Prostate gland (tissue), 2 donors: ENCODE data around the gene GNAT3. TPM values are rescaled to one million over a fixed set of nuclear protein-coding genes. Genes with fewer than 3 reads are reported as not detected.

Source experiments
- DNase-seq: peaks from one replicate; pipeline ENCODE4 v3.0.0-alpha.2; 2019; ENCODE audit warnings: low spot score
- H3K27ac ChIP-seq, 2 donors: fragments of 200-600 bp; sonication (generic); 2 replicates each; pipeline ENCODE4 v1.5.1; 2017 to 2019
- H3K27me3 ChIP-seq: fragments of 200-600 bp; sonication (generic); replicated peaks from 2 replicates; pipeline ENCODE4 v1.5.1; 2019; ENCODE audit not compliant: insufficient read depth
- H3K36me3 ChIP-seq, 2 donors: fragments of 200-600 bp; sonication (generic); 1 replicate in 1 of 2; 2 replicates in 1 of 2; pipeline versions ENCODE4 v1.5.1 to v1.8.1; 2017 to 2019
- H3K4me1 ChIP-seq: fragments of 200-600 bp; sonication (generic); replicated peaks from 2 replicates; pipeline ENCODE4 v1.5.1; 2019
- H3K4me3 ChIP-seq, 2 donors: fragments of 200-600 bp; sonication (generic); 2 replicates each; pipeline ENCODE4 v1.5.1; 2017 to 2019
- H3K9me3 ChIP-seq: fragments of 200-600 bp; sonication (generic); 2 replicates; pipeline ENCODE4 v1.5.1; 2017
- CTCF ChIP-seq, 4 experiments: fragments of 200-600 bp in 2 of 4; fragments of 450-650 bp in 2 of 4; sonication (generic) in 2 of 4; IDR thresholded peaks; 1 replicate in 3 of 4; 2 replicates in 1 of 4; pipeline ENCODE4 v1.5.1; 2016 to 2019; ENCODE audit warnings: antibody characterized with exemption in 4 of 4, mild to moderate bottlenecking in 2 of 4, moderate library complexity in 2 of 4
- POLR2A ChIP-seq: fragments of 450-650 bp; IDR thresholded peaks from one replicate; pipeline ENCODE4 v1.6.1; 2016; ENCODE audit warnings: antibody characterized with exemption, mild to moderate bottlenecking
- POLR2AphosphoS5 ChIP-seq: sonication (generic); formaldehyde crosslinking; IDR thresholded peaks from one replicate; pipeline ENCODE4 v1.6.1; 2017; ENCODE audit warnings: antibody characterized with exemption
- WGBS: methylation state at CpG from one replicate; pipeline ENCODE4 v1.1.5; 2018; 5-methylcytosine and 5-hydroxymethylcytosine counted together
- intact Hi-C: fragments of 100-400 bp; cut with DNase I; formaldehyde crosslinking; loops from one replicate; pipeline ENCODE4 v1.14.2; 2022
- total RNA-seq, 2 donors: library from RNA; depleted of rRNA; stranded (reverse); fragments of >200 nt; gene quantifications; one replicate each; pipeline ENCODE4 v1.1.0, GENCODE V29; 2016

The GNAT3 gene
- total RNA-seq, 2 donors from 2014 or later: not detected

- Histone ChIP-seq H3K4me3 (no peak overlapping the region), H3K27ac (no peak overlapping the region), H3K4me1 (no peaks in the 10 kb centered on the region), H3K9me3 (no peaks in the 10 kb centered on the region), H3K36me3 (no peaks in the 10 kb centered on the region), H3K27me3 (no peaks in the 10 kb centered on the region)
- no peak for DNase-seq
- no peak for TF ChIP-seq POLR2A
- TF ChIP-seq POLR2AphosphoS5: no peak
- no peak for TF ChIP-seq CTCF (IDR thresholded peaks at IDR 0.05)
- intact Hi-C loops: no loop called here
- 67% methylated on average over 4 of the region's 4 CpGs for WGBS
These were observed 13.1 kb downstream of the GNAT3 start for GRCh38 chr7:80498481-80499349.

DNA sequence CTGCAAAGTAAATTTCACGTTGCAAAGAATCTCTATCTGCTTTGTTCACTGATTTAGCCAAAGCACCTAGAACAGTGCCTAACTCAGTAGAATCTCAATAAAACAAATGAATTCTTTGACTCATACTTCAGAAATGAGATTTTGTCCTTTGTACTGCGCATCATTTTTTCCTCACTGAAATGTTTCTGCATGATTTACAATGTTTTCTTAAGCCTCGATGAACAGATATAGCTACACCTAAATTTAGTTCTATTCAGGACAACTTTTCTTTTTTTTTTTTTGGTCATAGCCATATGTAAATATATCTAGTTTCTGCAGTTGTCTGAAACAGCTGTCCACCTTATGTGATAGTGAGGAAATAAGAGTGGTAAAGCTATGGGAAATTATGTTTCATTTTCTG is 15.3 kb downstream of the GNAT3 start:
- Histone ChIP-seq H3K9me3 (no peaks in the 10 kb centered on the region), H3K27me3 (no peaks in the 10 kb centered on the region), H3K27ac (no peak overlapping the region), H3K4me3 (no peak overlapping the region), H3K36me3 (no peaks in the 10 kb centered on the region), H3K4me1 (no peaks in the 10 kb centered on the region)
- intact Hi-C loops: no loop called here
- no peak for DNase-seq
- WGBS: 63% methylated on average over 3 of the region's 3 CpGs
- TF ChIP-seq CTCF (IDR thresholded peaks at IDR 0.05) (no peak), POLR2A (no peak), POLR2AphosphoS5 (no peak)

GRCh38 chr7:80493121-80493849 is 18.6 kb downstream of the GNAT3 start:
- Histone ChIP-seq H3K27ac (no peak overlapping the region), H3K4me1 (no peaks in the 10 kb centered on the region)
- TF ChIP-seq POLR2A: no peak
- TF ChIP-seq CTCF (IDR thresholded peaks at IDR 0.05): no peak
- no peak for TF ChIP-seq POLR2AphosphoS5

GRCh38 chr7:80491462-80491861 is 20.4 kb downstream of the GNAT3 start:
- Histone ChIP-seq H3K4me3 (no peak overlapping the region), H3K27me3 (no peaks in the 10 kb centered on the region), H3K36me3 (no peaks in the 10 kb centered on the region), H3K9me3 (no peaks in the 10 kb centered on the region), H3K4me1 (no peaks in the 10 kb centered on the region), H3K27ac (no peak overlapping the region)
- intact Hi-C loops: no loop called here
- no peak for DNase-seq
- TF ChIP-seq CTCF (IDR thresholded peaks at IDR 0.05) (no peak), POLR2A (no peak), POLR2AphosphoS5 (no peak)
- 94% methylated on average over 4 of the region's 4 CpGs for WGBS

More at GRCh38 chr7:80493121-80493849, 18.6 kb downstream of the GNAT3 start:
- DNase-seq: no peak
- Histone ChIP-seq H3K27me3 (no peaks in the 10 kb centered on the region), H3K36me3 (no peaks in the 10 kb centered on the region), H3K4me3 (no peak overlapping the region), H3K9me3 (no peaks in the 10 kb centered on the region)
- intact Hi-C loops: no loop called here
- 96% methylated on average over 1 of the region's 1 CpG for WGBS
